PC-9 (cell line): ENCODE measurements around the gene PPP2R5B.

ENCODE experiments used
- CTCF ChIP-seq: fragments of 200-600 bp; sonication (generic); conservative IDR thresholded peaks from 2 replicates; pipeline ENCODE4 v1.6.1; 2017; ENCODE audit warnings: mixed run types, antibody characterized with exemption, mild to moderate bottlenecking, moderate library complexity
- EZH2 ChIP-seq: fragments of 200-600 bp; sonication (generic); IDR thresholded peaks from 2 replicates; pipeline ENCODE4 v1.8.0; 2017; ENCODE audit warnings: antibody characterized with exemption, low read depth

- TF ChIP-seq CTCF, result no peak
- TF ChIP-seq EZH2, result no peak
These were observed at the start of gene PPP2R5B for GRCh38 chr11:64923944-64924909.
